IPS DF 4.7 (cell line): ENCODE data around the gene HDAC4.

Experiments used
- DNase-seq: peaks from one replicate; pipeline ENCODE4 v3.0.0-alpha.2; 2013; ENCODE audit warnings: low spot score; ENCODE audit errors: extremely low read depth

The HDAC4 gene

GRCh38 chr2:239297142-239298004 is 103.4 kb downstream of the HDAC4 start:
- DNase-seq: no peak

GRCh38 chr2:239296020-239296932 is 104.5 kb downstream of the HDAC4 start:
- no peak for DNase-seq

- DNase-seq: no peak
These were observed 105.3 kb downstream of the HDAC4 start for GRCh38 chr2:239295377-239296019.

- DNase-seq: no peak
These were observed 106.2 kb downstream of the HDAC4 start for GRCh38 chr2:239294571-239295054.

- no peak for DNase-seq
These were observed 106.9 kb downstream of the HDAC4 start for GRCh38 chr2:239293775-239294430.

GRCh38 chr2:239292959-239293774 is 107.7 kb downstream of the HDAC4 start:
- no peak for DNase-seq

GRCh38 chr2:239292531-239292930 is 108.3 kb downstream of the HDAC4 start:
- no peak for DNase-seq

GRCh38 chr2:239291475-239292350 is 109.1 kb downstream of the HDAC4 start:
- peak; percentile 49 for DNase-seq

- DNase-seq: no peak
These were observed 110.0 kb downstream of the HDAC4 start for GRCh38 chr2:239290618-239291474.

GRCh38 chr2:239289545-239289944 is 111.3 kb downstream of the HDAC4 start:
- no peak for DNase-seq

- DNase-seq: no peak
These were observed 111.8 kb downstream of the HDAC4 start for GRCh38 chr2:239288951-239289511.

- DNase-seq: no peak
These were observed 112.6 kb downstream of the HDAC4 start for GRCh38 chr2:239288237-239288636.

GRCh38 chr2:239287461-239287860 is 113.4 kb downstream of the HDAC4 start:
- DNase-seq: no peak

GRCh38 chr2:239286901-239287300 is 113.9 kb downstream of the HDAC4 start:
- DNase-seq: no peak

GRCh38 chr2:239285932-239286230 is 114.9 kb downstream of the HDAC4 start:
- DNase-seq: no peak

- DNase-seq: no peak
These were observed 115.5 kb downstream of the HDAC4 start for GRCh38 chr2:239285071-239285931.
